Measurements from ENCODE around the gene SLC12A2. TPM values are rescaled to one million over a fixed set of nuclear protein-coding genes. Genes with fewer than 3 reads are reported as not detected.

SLC12A2 gene
- total and polyA plus RNA-seq, 11 donors, result 2.8 to 24.1 (median 14.8) TPM

- no peak for TF ChIP-seq POLR2A (IDR thresholded peaks at IDR 0.05)
- no peak for ATAC-seq
- intact Hi-C loops (cut with DNase I), result loop anchor here in 1 of 10 donors (5.0 kb wide), 1 partner anchor 42 kb away; no protein-coding TSS in a partner anchor
- Histone ChIP-seq H3K27me3 (no peaks in the 10 kb centered on the region), H3K4me1 (no peaks in the 10 kb centered on the region), H3K36me3 (peaks cover 0 to 99% (median 66%) of the 10 kb centered on the region in 9 donors), H3K4me3 (no peak overlapping the region), H3K27ac (no peak overlapping the region), H3K9me3 (no peaks in the 10 kb centered on the region)
- no peak for DNase-seq
Observed at GRCh38 chr5:128135286-128135685, 51.7 kb downstream of the SLC12A2 start.

- Histone ChIP-seq H3K4me1 (no peaks in the 10 kb centered on the region), H3K27ac (no peak overlapping the region), H3K4me3 (no peak overlapping the region), H3K27me3 (no peaks in the 10 kb centered on the region), H3K36me3 (peaks cover 0 to 70% (median 30%) of the 10 kb centered on the region in 9 donors), H3K9me3 (no peaks in the 10 kb centered on the region)
- DNase-seq, result no peak
- ATAC-seq, result no peak
- WGBS, 4 donors, result 82 to 92% (median 87%) methylated on average over 2 of the region's 2 CpGs
- intact Hi-C loops (cut with DNase I), result no loop called here
- no peak for TF ChIP-seq CTCF (IDR thresholded peaks at IDR 0.05)
- no peak for TF ChIP-seq POLR2A (IDR thresholded peaks at IDR 0.05)
Observed at GRCh38 chr5:128143911-128144310, 60.3 kb downstream of the SLC12A2 start.

- 88 to 93% (median 89%) methylated on average over 1 of the region's 1 CpG for WGBS, 4 donors
- Histone ChIP-seq H3K4me3 (no peak overlapping the region), H3K36me3 (peaks cover 0 to 70% (median 27%) of the 10 kb centered on the region in 9 donors), H3K4me1 (no peaks in the 10 kb centered on the region), H3K27ac (no peak overlapping the region), H3K27me3 (no peaks in the 10 kb centered on the region), H3K9me3 (no peaks in the 10 kb centered on the region)
- ATAC-seq (no peak), DNase-seq (no peak)
- intact Hi-C loops (cut with DNase I), result no loop called here
- TF ChIP-seq CTCF (IDR thresholded peaks at IDR 0.05) (no peak), POLR2A (IDR thresholded peaks at IDR 0.05) (no peak)
Observed at GRCh38 chr5:128144491-128144890, 60.9 kb downstream of the SLC12A2 start.

GRCh38 chr5:128146671-128147070 lies 63.1 kb downstream of the SLC12A2 start:
- intact Hi-C loops (cut with DNase I), result no loop called here
- ATAC-seq, result no peak
- peaks cover 0 to 70% (median 31%) of the 10 kb centered on the region in 9 donors for H3K36me3 ChIP-seq
- H3K4me3 ChIP-seq, result no peak overlapping the region
- no peak overlapping the region for H3K27ac ChIP-seq
- H3K9me3 ChIP-seq, result no peaks in the 10 kb centered on the region
- H3K4me1 ChIP-seq, result no peaks in the 10 kb centered on the region
- 66 to 79% (median 71%) methylated on average over 2 of the region's 2 CpGs for WGBS, 4 donors
- TF ChIP-seq POLR2A (IDR thresholded peaks at IDR 0.05) (no peak), CTCF (IDR thresholded peaks at IDR 0.05) (no peak)
- no peaks in the 10 kb centered on the region for H3K27me3 ChIP-seq
- no peak for DNase-seq

GRCh38 chr5:128154943-128155342 lies 71.4 kb downstream of the SLC12A2 start:
- 74 to 86% (median 83%) methylated on average over 3 of the region's 3 CpGs for WGBS, 4 donors
- TF ChIP-seq CTCF (IDR thresholded peaks at IDR 0.05) (no peak), POLR2A (IDR thresholded peaks at IDR 0.05) (no peak)
- no peak overlapping the region for H3K4me3 ChIP-seq
- H3K9me3 ChIP-seq, result peaks cover 0 to 3% (median 0%) of the 10 kb centered on the region in 12 donors
- DNase-seq, result no peak
- H3K4me1 ChIP-seq, result no peaks in the 10 kb centered on the region
- no peak overlapping the region for H3K27ac ChIP-seq
- no peaks in the 10 kb centered on the region for H3K27me3 ChIP-seq
- intact Hi-C loops (cut with DNase I), result no loop called here
- no peak for ATAC-seq
- peaks cover 0 to 99% (median 74%) of the 10 kb centered on the region in 9 donors for H3K36me3 ChIP-seq
